Stimulated activated naive CD4-positive, alpha-beta T cell treated with Interleukin-2 at 50 U/mL for 16 hours (primary cell): ENCODE measurements around the gene RAB6B.

ENCODE experiments used
- DNase-seq: peaks from one replicate; lab custom pipeline; 2025; lab: John Stamatoyannopoulos, UW

RAB6B gene

GRCh38 chr3:133856316-133856715 lies 39.4 kb downstream of the RAB6B start:
- DNase-seq, result no peak

GRCh38 chr3:133855772-133856171 lies 39.9 kb downstream of the RAB6B start:
- DNase-seq, result no peak

- no peak for DNase-seq
Measured at GRCh38 chr3:133855002-133855370, 40.7 kb downstream of the RAB6B start.

GRCh38 chr3:133854264-133855001 lies 41.2 kb downstream of the RAB6B start:
- DNase-seq, result no peak

- no peak for DNase-seq
Measured at GRCh38 chr3:133853925-133854227, 41.8 kb downstream of the RAB6B start.

GRCh38 chr3:133853063-133853924 lies 42.4 kb downstream of the RAB6B start:
- no peak for DNase-seq

- no peak for DNase-seq
Measured at GRCh38 chr3:133851931-133852330, 43.8 kb downstream of the RAB6B start.

GRCh38 chr3:133851266-133851906 lies 44.3 kb downstream of the RAB6B start:
- no peak for DNase-seq

- no peak for DNase-seq
Measured at GRCh38 chr3:133850034-133850433, 45.6 kb downstream of the RAB6B start.

- DNase-seq, result no peak
Measured at GRCh38 chr3:133849346-133849745, 46.3 kb downstream of the RAB6B start.

GRCh38 chr3:133845127-133845526 lies 50.6 kb downstream of the RAB6B start:
- no peak for DNase-seq

- DNase-seq, result no peak
Measured at GRCh38 chr3:133843634-133844033, 52.0 kb downstream of the RAB6B start.

- no peak for DNase-seq
Measured at GRCh38 chr3:133842158-133842557, 53.5 kb downstream of the RAB6B start.

- DNase-seq, result no peak
Measured at GRCh38 chr3:133841196-133841595, 54.5 kb downstream of the RAB6B start.

- DNase-seq, result no peak
Measured at GRCh38 chr3:133840767-133841166, 54.9 kb downstream of the RAB6B start.

- no peak for DNase-seq
Measured at GRCh38 chr3:133840055-133840737, 55.5 kb downstream of the RAB6B start.

GRCh38 chr3:133838916-133839800 lies 56.5 kb downstream of the RAB6B start:
- DNase-seq, result no peak

- DNase-seq, result no peak
Measured at GRCh38 chr3:133838296-133838789, 57.3 kb downstream of the RAB6B start.

- no peak for DNase-seq
Measured at GRCh38 chr3:133837487-133838295, 58.0 kb downstream of the RAB6B start.

GRCh38 chr3:133836497-133837158 lies 59.1 kb downstream of the RAB6B start:
- no peak for DNase-seq
